NCI-H146 (cell line): ENCODE measurements around the gene CELF1.
"Not testable (repeated sequence)": the region's sequence is repeated elsewhere in the genome, so short reads cannot be mapped to it uniquely, and the experiment has no call there.

Experiments
- DNase-seq: peaks from one replicate; lab custom pipeline; 2025; lab: John Stamatoyannopoulos, UW

Gene CELF1

GRCh38 chr11:47573321-47573720, 20.4 kb upstream of the CELF1 start:
- DNase-seq, result no peak

GRCh38 chr11:47572715-47573255, 19.9 kb upstream of the CELF1 start:
- no peak for DNase-seq

- DNase-seq, result no peak
These were observed 19.0 kb upstream of the CELF1 start for GRCh38 chr11:47571895-47572294.

- DNase-seq, result no peak
These were observed 18.4 kb upstream of the CELF1 start for GRCh38 chr11:47571357-47571729.

- no peak for DNase-seq
These were observed 17.9 kb upstream of the CELF1 start for GRCh38 chr11:47570651-47571356.

GRCh38 chr11:47569646-47570045, 16.7 kb upstream of the CELF1 start:
- DNase-seq, result no peak

- peak; percentile 40 for DNase-seq
These were observed 13.3 kb upstream of the CELF1 start for GRCh38 chr11:47566149-47566698.

GRCh38 chr11:47565340-47566148, 12.6 kb upstream of the CELF1 start, which contains the start of gene PTPMT1:
TSS of gene PTPMT1 (plus strand) at chr11:47565599. CDS start at chr11:47565623, 24 bp downstream.
- peak; percentile 82 for DNase-seq

GRCh38 chr11:47564933-47565339, 12.0 kb upstream of the CELF1 start:
- DNase-seq, result no peak

GRCh38 chr11:47564366-47564765, 11.4 kb upstream of the CELF1 start:
- DNase-seq, result not testable (repeated sequence)

- DNase-seq, result not testable (repeated sequence)
These were observed 9.5 kb upstream of the CELF1 start for GRCh38 chr11:47562393-47562792.

- no peak for DNase-seq
These were observed 7.5 kb upstream of the CELF1 start for GRCh38 chr11:47560426-47560825.

- no peak for DNase-seq
These were observed 5.8 kb upstream of the CELF1 start for GRCh38 chr11:47558695-47559094.

GRCh38 chr11:47557004-47557403, 4.1 kb upstream of the CELF1 start:
- not testable (repeated sequence) for DNase-seq

GRCh38 chr11:47553406-47553743, 443 bp upstream of the CELF1 start:
- no peak for DNase-seq

GRCh38 chr11:47552056-47552565, 821 bp downstream of the CELF1 start:
- DNase-seq, result peak; percentile 50

- no peak for DNase-seq
These were observed 1.8 kb downstream of the CELF1 start for GRCh38 chr11:47551086-47551485.

GRCh38 chr11:47550288-47551047, 2.5 kb downstream of the CELF1 start:
- no peak for DNase-seq

- DNase-seq, result not testable (repeated sequence)
These were observed 6.7 kb downstream of the CELF1 start for GRCh38 chr11:47546274-47546673.

GRCh38 chr11:47545298-47545697, 7.6 kb downstream of the CELF1 start:
- DNase-seq, result no peak

GRCh38 chr11:47541070-47541469, 11.9 kb downstream of the CELF1 start:
- no peak for DNase-seq

- DNase-seq, result no peak
These were observed 13.3 kb downstream of the CELF1 start for GRCh38 chr11:47539681-47540039.
